HepG2 (cell line): Measurements from ENCODE around the gene ABCA13. TPM values are rescaled to one million over a fixed set of nuclear protein-coding genes. Genes with fewer than 3 reads are reported as not detected.
A peak's percentile ranks its signal among the peaks of the same experiment; 100 is the strongest.

Experiments
- ATF5 ChIP-seq: sonication (generic); formaldehyde crosslinking; IDR thresholded peaks from 2 replicates; pipeline ENCODE4 v1.4.0; 2020; ENCODE audit warnings: mild to moderate bottlenecking, low read depth, missing genetic modification reagents
- CBX2 ChIP-seq, 2 experiments: fragments of 200-600 bp in 1 of 2; sonication (generic); formaldehyde crosslinking in 1 of 2; IDR thresholded peaks; 2 replicates each; pipeline versions ENCODE4 v1.7.0 to v1.8.1; 2018 to 2022; ENCODE audit warnings: low read depth in 2 of 2, low read length in 1 of 2, mild to moderate bottlenecking in 1 of 2, missing genetic modification reagents in 1 of 2
- E2F5 ChIP-seq: sonication (generic); formaldehyde crosslinking; conservative IDR thresholded peaks from 2 replicates; pipeline ENCODE4 v1.4.0; 2020; ENCODE audit warnings: missing genetic modification reagents
- PPARG ChIP-seq: conservative IDR thresholded peaks from 2 replicates; pipeline ENCODE4 v1.6.1; 2016; ENCODE audit warnings: missing biosample characterization, missing genetic modification reagents
- USF2 ChIP-seq, 2 experiments: sonication (generic) in 1 of 2; formaldehyde crosslinking in 1 of 2; IDR thresholded peaks; 2 replicates each; pipeline versions ENCODE4 v1.5.1 to v1.6.1; 2011 to 2020; ENCODE audit warnings: borderline replicate concordance in 1 of 2, low read depth in 1 of 2, low read length in 1 of 2, mild to moderate bottlenecking in 1 of 2, missing genetic modification reagents in 1 of 2, moderate library complexity in 1 of 2
- ZBTB40 ChIP-seq, 2 experiments: fragments of 450-650 bp in 1 of 2; sonication (generic) in 1 of 2; formaldehyde crosslinking in 1 of 2; IDR thresholded peaks; 2 replicates each; pipeline versions ENCODE4 v1.6.1 to v1.8.0; 2016 to 2022; ENCODE audit warnings: antibody characterized with exemption in 1 of 2, mild to moderate bottlenecking in 1 of 2, missing genetic modification reagents in 1 of 2
- ZNF280D ChIP-seq: sonication (generic); formaldehyde crosslinking; IDR thresholded peaks from 2 replicates; pipeline ENCODE4 v1.5.1; 2020; ENCODE audit warnings: mild to moderate bottlenecking, missing genetic modification reagents
- ZNF691 ChIP-seq: sonication (generic); formaldehyde crosslinking; IDR thresholded peaks from 2 replicates; pipeline ENCODE4 v1.4.0; 2020; ENCODE audit warnings: missing genetic modification reagents, low read depth, mild to moderate bottlenecking, borderline replicate concordance
- polyA plus RNA-seq, 8 experiments: library from polyadenylated mRNA; depleted of rRNA in 3 of 8; stranded (reverse) in 7 of 8; unstranded in 1 of 8; fragments of >200 nt; fragmentation: Illumina TruSeq in 4 of 8; extraction: Trizol in 4 of 8; gene quantifications; 2 replicates each; pipeline versions ENCODE4 v1.2.1 to v1.2.3, GENCODE V29; 2011 to 2016; ENCODE audit warnings: low read depth in 4 of 8, missing spikeins in 1 of 8, mixed read lengths in 1 of 8; ENCODE audit not compliant: insufficient read depth in 1 of 8
- total RNA-seq, 5 experiments: library from RNA; depleted of rRNA; stranded (reverse); fragments of >200 nt; fragmentation: Illumina TruSeq; extraction: Trizol; gene quantifications; 2 replicates each; pipeline ENCODE4 v1.2.3, GENCODE V29; 2016; ENCODE audit warnings: low read depth in 1 of 5

Gene ABCA13
- total and polyA plus RNA-seq, 2 of the 13 experiments (the other 11 are each of a cell fraction or from before 2014, with no cell fraction given): 0.03 TPM; not detected in 1

GRCh38 chr7:48144291-48144768, 26.9 kb upstream of the ABCA13 start (continued):
- no peak for TF ChIP-seq ZNF280D (CRISPR knock-in tag)
- no peak for TF ChIP-seq USF2 (IDR thresholded peaks at IDR 0.05; ENCODE audit: low read depth, low read length)
- TF ChIP-seq USF2 (CRISPR knock-in tag; IDR thresholded peaks at IDR 0.05; ENCODE audit: borderline replicate concordance): no peak
- peak; percentile 95 for TF ChIP-seq ZNF691 (CRISPR knock-in tag)
- no peak for TF ChIP-seq CBX2 (IDR thresholded peaks at IDR 0.05; ENCODE audit: low read depth, low read length)
- TF ChIP-seq CBX2 (CRISPR knock-in tag; IDR thresholded peaks at IDR 0.05; ENCODE audit: low read depth): no peak
- TF ChIP-seq ATF5: no peak
- no peak for TF ChIP-seq ZBTB40 (IDR thresholded peaks at IDR 0.05)
- peak; percentile 87 for TF ChIP-seq ZBTB40 (CRISPR knock-in tag; IDR thresholded peaks at IDR 0.05)
- peak; percentile 83 for TF ChIP-seq PPARG
- TF ChIP-seq E2F5 (CRISPR knock-in tag): no peak
